ENCODE results near the gene KITLG. TPM values are rescaled to one million over a fixed set of nuclear protein-coding genes. Genes with fewer than 3 reads are reported as not detected.

KITLG gene
- total RNA-seq, 1 experiment from 2014 or later, result 14.9 TPM

GRCh38 chr12:88590851-88591250 is 10.6 kb upstream of the KITLG start:
- no peak for TF ChIP-seq EZH2phosphoT487 (IDR thresholded peaks at IDR 0.05; ENCODE audit: borderline replicate concordance, low read length)
- no peak for TF ChIP-seq CTCF (conservative IDR thresholded peaks at IDR 0.05; ENCODE audit: low read depth, low read length)
- TF ChIP-seq EZH2 (IDR thresholded peaks at IDR 0.05; ENCODE audit: low read length, unreplicated experiment), result no peak
- DNase-seq (no peak), ATAC-seq (no peak)
- no TSS peak for BruUV-seq (replicated peaks)
- intact Hi-C loops (cut with micrococcal nuclease), result no loop called here
- Histone ChIP-seq H3F3A (ENCODE audit: low read length, unreplicated experiment) (no peaks in the 10 kb centered on the region), H3K9ac (ENCODE audit: low read length) (no peak overlapping the region), H3K27ac (ENCODE audit: low read length) (no peak overlapping the region), H3K4me1 (ENCODE audit: insufficient read depth, low read length) (0 out of 2 replicates have a peak, but pooled peaks cover 8% of the 10 kb centered on the region), H3K36me3 (ENCODE audit: low read depth, low read length) (no peaks in the 10 kb centered on the region), H3K4me3 (ENCODE audit: low read length) (no peak overlapping the region), H3K79me2 (ENCODE audit: low read length) (no peaks in the 10 kb centered on the region), H3K9me3 (ENCODE audit: low read length) (no peaks in the 10 kb centered on the region), H4K20me1 (ENCODE audit: low read length) (no peaks in the 10 kb centered on the region), H3K4me2 (ENCODE audit: low read length) (no peak overlapping the region), H2AFZ (ENCODE audit: low read length) (no peak overlapping the region), H3K9me2 (replicated peaks; ENCODE audit: low read length) (0 out of 2 replicates have a peak, but pooled peaks cover 5% of the 10 kb centered on the region), H3K27me3 (ENCODE audit: low read length) (no peaks in the 10 kb centered on the region)
- CTCF ChIA-PET, result no interaction called here
- POLR2A ChIA-PET (ENCODE audit: unreplicated experiment), result no interaction called here

DNA sequence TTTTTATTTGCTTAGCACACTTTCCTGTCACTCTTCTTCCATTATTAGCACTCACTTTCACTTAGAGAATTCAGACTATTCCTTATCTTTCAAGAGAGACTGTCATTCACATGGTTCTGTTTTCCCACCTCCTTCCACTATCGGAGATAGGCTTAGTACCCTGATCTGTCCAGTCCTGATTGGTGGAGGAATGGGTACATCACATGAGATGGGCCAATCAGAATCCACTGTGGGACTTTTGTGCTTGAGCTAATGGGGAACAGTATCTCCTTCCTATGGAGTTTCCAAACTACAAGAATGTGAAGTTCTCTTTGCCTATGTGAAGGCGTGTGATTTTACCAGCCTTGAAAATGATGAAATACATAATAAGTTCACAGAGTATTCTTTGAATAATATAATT is 4.8 kb upstream of the KITLG start:
- Histone ChIP-seq H3K4me2 (ENCODE audit: low read length) (no peak overlapping the region), H3K36me3 (ENCODE audit: low read depth, low read length) (no peaks in the 10 kb centered on the region), H3K27me3 (ENCODE audit: low read length) (no peaks in the 10 kb centered on the region), H3K9me2 (replicated peaks; ENCODE audit: low read length) (0 out of 2 replicates have a peak, but pooled peaks cover 5% of the 10 kb centered on the region), H3K4me1 (ENCODE audit: insufficient read depth, low read length) (0 out of 2 replicates have a peak, but pooled peaks cover 4% of the 10 kb centered on the region), H4K20me1 (ENCODE audit: low read length) (no peaks in the 10 kb centered on the region), H3K4me3 (ENCODE audit: low read length) (no peak overlapping the region), H3K9ac (ENCODE audit: low read length) (no peak overlapping the region), H3F3A (ENCODE audit: low read length, unreplicated experiment) (no peaks in the 10 kb centered on the region), H3K9me3 (ENCODE audit: low read length) (no peaks in the 10 kb centered on the region), H2AFZ (ENCODE audit: low read length) (no peak overlapping the region), H3K79me2 (ENCODE audit: low read length) (0 out of 2 replicates have a peak, but pooled peaks cover under 1% of the 10 kb centered on the region), H3K27ac (ENCODE audit: low read length) (no peak overlapping the region)
- POLR2A ChIA-PET (ENCODE audit: unreplicated experiment), result no interaction called here
- BruUV-seq (replicated peaks), result no TSS peak
- intact Hi-C loops (cut with micrococcal nuclease), result no loop called here
- no peak for TF ChIP-seq EZH2phosphoT487 (IDR thresholded peaks at IDR 0.05; ENCODE audit: borderline replicate concordance, low read length)
- TF ChIP-seq CTCF (conservative IDR thresholded peaks at IDR 0.05; ENCODE audit: low read depth, low read length), result no peak
- no peak for TF ChIP-seq EZH2 (IDR thresholded peaks at IDR 0.05; ENCODE audit: low read length, unreplicated experiment)
- ATAC-seq (no peak), DNase-seq (no peak)
- CTCF ChIA-PET, result no interaction called here

DNA sequence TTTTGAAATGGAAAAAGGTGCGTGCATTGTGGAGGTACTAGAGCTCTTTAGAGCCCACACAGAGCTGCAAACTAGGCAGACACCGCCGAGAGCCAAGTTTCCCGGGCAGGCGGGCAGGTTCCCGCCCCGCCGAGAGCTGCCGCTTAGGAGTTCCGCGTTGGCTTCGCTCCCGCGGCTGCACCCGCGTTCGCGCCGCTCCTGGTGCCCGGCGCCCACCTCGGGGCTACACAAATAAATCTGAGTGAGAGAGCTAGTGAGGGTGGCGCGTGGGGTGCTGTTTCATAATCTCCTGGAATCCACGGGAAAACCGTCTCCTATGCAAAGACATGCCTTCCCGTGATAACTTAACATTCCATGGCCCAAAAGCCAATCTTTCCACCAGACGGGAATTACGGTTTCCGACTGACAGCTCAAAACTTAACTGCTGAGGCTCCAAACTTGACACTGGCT is 645 bp downstream of the KITLG start:
- POLR2A ChIA-PET (ENCODE audit: unreplicated experiment), result interaction anchor here (0.5 to 0.7 kb wide), 3 partner anchors 27 to 201 kb away, joined by 3 to 7 read pairs (median 3); no protein-coding TSS in a partner anchor
- Histone ChIP-seq H3K27ac (ENCODE audit: low read length) (peak overlapping the region; percentile 24), H3K36me3 (ENCODE audit: low read depth, low read length) (no peaks in the 10 kb centered on the region), H3K79me2 (ENCODE audit: low read length) (peaks cover 55% of the 10 kb centered on the region), H3K9me2 (replicated peaks; ENCODE audit: low read length) (no peaks in the 10 kb centered on the region), H3F3A (ENCODE audit: low read length, unreplicated experiment) (no peaks in the 10 kb centered on the region), H3K4me2 (ENCODE audit: low read length) (peak overlapping the region; percentile 88), H3K27me3 (ENCODE audit: low read length) (no peaks in the 10 kb centered on the region), H3K4me1 (ENCODE audit: insufficient read depth, low read length) (peaks cover 37% of the 10 kb centered on the region), H2AFZ (ENCODE audit: low read length) (peak overlapping the region; percentile 96), H3K4me3 (ENCODE audit: low read length) (peak overlapping the region; percentile 94), H4K20me1 (ENCODE audit: low read length) (no peaks in the 10 kb centered on the region), H3K9me3 (ENCODE audit: low read length) (no peaks in the 10 kb centered on the region), H3K9ac (ENCODE audit: low read length) (peak overlapping the region; percentile 77)
- CTCF ChIA-PET, result interaction anchor here (0.6 to 1.9 kb wide), 5 partner anchors 16 to 414 kb away, joined by 3 to 12 read pairs (median 4); no protein-coding TSS in a partner anchor
- TF ChIP-seq CTCF (conservative IDR thresholded peaks at IDR 0.05; ENCODE audit: low read depth, low read length), result no peak
- no peak for TF ChIP-seq EZH2 (IDR thresholded peaks at IDR 0.05; ENCODE audit: low read length, unreplicated experiment)
- no peak for TF ChIP-seq EZH2phosphoT487 (IDR thresholded peaks at IDR 0.05; ENCODE audit: borderline replicate concordance, low read length)
- DNase-seq, result peak; percentile 51
- no TSS peak for BruUV-seq (replicated peaks)
- peak; percentile 25 for ATAC-seq
- intact Hi-C loops (cut with micrococcal nuclease), result loop anchor here (1.0 to 10.0 kb wide), 7 partner anchors 27 to 425 kb away; no protein-coding TSS in a partner anchor

Measured in PC-3 (cell line).